ENCODE results near the gene MORN4.

Gene MORN4

GRCh38 chr10:97575127-97575668 lies 58.1 kb downstream of the MORN4 start:
- FAIRE-seq (peak; percentile 13), DNase-seq (ENCODE audit: low spot score) (peak; percentile 54)

GRCh38 chr10:97574374-97575126 lies 58.8 kb downstream of the MORN4 start:
- peak; percentile 95 for DNase-seq (ENCODE audit: low spot score)
- peak; percentile 91 for FAIRE-seq

GRCh38 chr10:97573672-97574071 lies 59.6 kb downstream of the MORN4 start:
- DNase-seq (ENCODE audit: low spot score) (no peak), FAIRE-seq (no peak)

GRCh38 chr10:97573021-97573420 lies 60.3 kb downstream of the MORN4 start:
- no peak for FAIRE-seq
- DNase-seq (ENCODE audit: low spot score) = no peak

- peak; percentile 32 for FAIRE-seq
These were observed 60.9 kb downstream of the MORN4 start, which contains the start of gene ANKRD2 for GRCh38 chr10:97572214-97572989. TSS of gene ANKRD2 (plus strand) at chr10:97572779. CDS start at chr10:97572789, 10 bp downstream.

GRCh38 chr10:97571622-97572021 lies 61.7 kb downstream of the MORN4 start:
- FAIRE-seq (no peak), DNase-seq (ENCODE audit: low spot score) (no peak)

More at GRCh38 chr10:97572214-97572989, 60.9 kb downstream of the MORN4 start, which contains the start of gene ANKRD2:
- peak; percentile 64 for DNase-seq (ENCODE audit: low spot score)

- DNase-seq (ENCODE audit: low spot score) (no peak), FAIRE-seq (no peak)
These were observed 62.4 kb downstream of the MORN4 start for GRCh38 chr10:97570789-97571471.

GRCh38 chr10:97570146-97570788 lies 63.0 kb downstream of the MORN4 start:
- DNase-seq (ENCODE audit: low spot score) (no peak), FAIRE-seq (no peak)

- FAIRE-seq = no peak
These were observed 65.4 kb downstream of the MORN4 start for GRCh38 chr10:97567891-97568290.

GRCh38 chr10:97566336-97566996 lies 66.8 kb downstream of the MORN4 start:
- FAIRE-seq = no peak

More at GRCh38 chr10:97567891-97568290, 65.4 kb downstream of the MORN4 start:
- DNase-seq (ENCODE audit: low spot score) = no peak

GRCh38 chr10:97564776-97565175 lies 68.5 kb downstream of the MORN4 start:
- DNase-seq (ENCODE audit: low spot score) (no peak), FAIRE-seq (no peak)

More at GRCh38 chr10:97566336-97566996, 66.8 kb downstream of the MORN4 start:
- no peak for DNase-seq (ENCODE audit: low spot score)

Data from urothelium cell line (cell line).